ENCODE results near the gene TACC2.

Gene TACC2

GRCh38 chr10:122220736-122221135, 231.8 kb downstream of the TACC2 start:
- DNase-seq (ENCODE audit: low read depth in 2 of 2): no peak

- no peak for DNase-seq (ENCODE audit: low read depth in 2 of 2)
Observed at GRCh38 chr10:122221958-122222357, 233.0 kb downstream of the TACC2 start.

GRCh38 chr10:122222638-122223037, 233.7 kb downstream of the TACC2 start:
- no peak for DNase-seq (ENCODE audit: low read depth in 2 of 2)

GRCh38 chr10:122224159-122224558, 235.2 kb downstream of the TACC2 start:
- no peak for DNase-seq (ENCODE audit: low read depth in 2 of 2)

GRCh38 chr10:122225330-122225729, 236.4 kb downstream of the TACC2 start:
- DNase-seq (ENCODE audit: low read depth in 2 of 2): no peak

- no peak for DNase-seq (ENCODE audit: low read depth in 2 of 2)
Observed at GRCh38 chr10:122227754-122228153, 238.8 kb downstream of the TACC2 start.

- no peak for DNase-seq (ENCODE audit: low read depth in 2 of 2)
Observed at GRCh38 chr10:122229666-122230065, 240.7 kb downstream of the TACC2 start.

- no peak for DNase-seq (ENCODE audit: low read depth in 2 of 2)
Observed at GRCh38 chr10:122230222-122230621, 241.3 kb downstream of the TACC2 start.

GRCh38 chr10:122232769-122233168, 243.8 kb downstream of the TACC2 start:
- DNase-seq (ENCODE audit: low read depth in 2 of 2): no peak

- no peak for DNase-seq (ENCODE audit: low read depth in 2 of 2)
Observed at GRCh38 chr10:122233857-122234348, 244.9 kb downstream of the TACC2 start.

- DNase-seq (ENCODE audit: low read depth in 2 of 2): no peak
Observed at GRCh38 chr10:122234416-122234815, 245.5 kb downstream of the TACC2 start.

GRCh38 chr10:122236690-122237306, 247.8 kb downstream of the TACC2 start:
- DNase-seq (ENCODE audit: low read depth in 2 of 2): no peak

- no peak for DNase-seq (ENCODE audit: low read depth in 2 of 2)
Observed at GRCh38 chr10:122237331-122237990, 248.5 kb downstream of the TACC2 start.

GRCh38 chr10:122239578-122240257, 250.8 kb downstream of the TACC2 start:
- no peak for DNase-seq (ENCODE audit: low read depth in 2 of 2)

- DNase-seq (ENCODE audit: low read depth in 2 of 2): no peak
Observed at GRCh38 chr10:122240401-122240800, 251.4 kb downstream of the TACC2 start.

- no peak for DNase-seq (ENCODE audit: low read depth in 2 of 2)
Observed at GRCh38 chr10:122241836-122242235, 252.9 kb downstream of the TACC2 start.

- no peak for DNase-seq (ENCODE audit: low read depth in 2 of 2)
Observed at GRCh38 chr10:122243550-122243949, 254.6 kb downstream of the TACC2 start.

- DNase-seq (ENCODE audit: low read depth in 2 of 2): no peak
Observed at GRCh38 chr10:122244001-122244975, 255.3 kb downstream of the TACC2 start.

GRCh38 chr10:122245136-122245535, 256.2 kb downstream of the TACC2 start:
- no peak for DNase-seq (ENCODE audit: low read depth in 2 of 2)

- no peak for DNase-seq (ENCODE audit: low read depth in 2 of 2)
Observed at GRCh38 chr10:122245897-122246296, 256.9 kb downstream of the TACC2 start.

GRCh38 chr10:122246830-122247520, 258.0 kb downstream of the TACC2 start:
- DNase-seq (ENCODE audit: low read depth in 2 of 2): no peak

Measured in stimulated activated CD8-positive, alpha-beta memory T cell treated with anti-CD3 and anti-CD28 coated beads, Interleukin-15, amount 100 ng/mL, for 4 hours (primary cell).